ENCODE measurements around the gene GBA2.

Gene GBA2

GRCh38 chr9:35766997-35767396 is 18.0 kb upstream of the GBA2 start:
- no peak for DNase-seq (ENCODE audit: low read depth in 3 of 3)

GRCh38 chr9:35763803-35764202 is 14.8 kb upstream of the GBA2 start:
- no peak for DNase-seq (ENCODE audit: low read depth in 3 of 3)

- no peak for DNase-seq (ENCODE audit: low read depth in 3 of 3)
Observed at GRCh38 chr9:35763181-35763580, 14.2 kb upstream of the GBA2 start.

GRCh38 chr9:35760651-35761050 is 11.6 kb upstream of the GBA2 start:
- no peak for DNase-seq (ENCODE audit: low read depth in 3 of 3)

- no peak for DNase-seq (ENCODE audit: low read depth in 3 of 3)
Observed at GRCh38 chr9:35759795-35760194, 10.8 kb upstream of the GBA2 start.

GRCh38 chr9:35758475-35759050 is 9.5 kb upstream of the GBA2 start:
- no peak for DNase-seq (ENCODE audit: low read depth in 3 of 3)

GRCh38 chr9:35757892-35758275 is 8.9 kb upstream of the GBA2 start:
- DNase-seq (ENCODE audit: low read depth in 3 of 3), result no peak

- no peak for DNase-seq (ENCODE audit: low read depth in 3 of 3)
Observed at GRCh38 chr9:35757226-35757891, 8.3 kb upstream of the GBA2 start.

GRCh38 chr9:35756275-35757225 is 7.5 kb upstream of the GBA2 start:
- peak; percentile 62 to 69 (median 63) for DNase-seq (ENCODE audit: low read depth in 3 of 3)

GRCh38 chr9:35755071-35755470 is 6.0 kb upstream of the GBA2 start:
- no peak for DNase-seq (ENCODE audit: low read depth in 3 of 3)

GRCh38 chr9:35754264-35754663 is 5.2 kb upstream of the GBA2 start, which contains the start of gene MSMP:
Gene MSMP (minus strand): TSS chr9:35754276. CDS start chr9:35754129, 147 bp downstream.
- no peak for DNase-seq (ENCODE audit: low read depth in 3 of 3)

GRCh38 chr9:35753466-35753865 is 4.4 kb upstream of the GBA2 start:
- no peak for DNase-seq (ENCODE audit: low read depth in 3 of 3)

GRCh38 chr9:35750256-35750531 is 1.2 kb upstream of the GBA2 start:
- no peak for DNase-seq (ENCODE audit: low read depth in 3 of 3)

GRCh38 chr9:35749515-35750255 is 657 bp upstream of the GBA2 start:
- peak in 1 of 3 experiments; percentile 27 for DNase-seq (ENCODE audit: low read depth in 3 of 3)

- no peak for DNase-seq (ENCODE audit: low read depth in 3 of 3)
Observed at GRCh38 chr9:35748242-35748857, 678 bp downstream of the GBA2 start.

- no peak for DNase-seq (ENCODE audit: low read depth in 3 of 3)
Observed at GRCh38 chr9:35746583-35746982, 2.4 kb downstream of the GBA2 start.

GRCh38 chr9:35745569-35745968 is 3.5 kb downstream of the GBA2 start:
- DNase-seq (ENCODE audit: low read depth in 3 of 3), result no peak

GRCh38 chr9:35743880-35744518 is 5.0 kb downstream of the GBA2 start:
- DNase-seq (ENCODE audit: low read depth in 3 of 3), result no peak

- no peak for DNase-seq (ENCODE audit: low read depth in 3 of 3)
Observed at GRCh38 chr9:35743452-35743851, 5.6 kb downstream of the GBA2 start.

GRCh38 chr9:35741740-35742139 is 7.3 kb downstream of the GBA2 start:
- DNase-seq (ENCODE audit: low read depth in 3 of 3), result no peak

GRCh38 chr9:35740243-35740642 is 8.8 kb downstream of the GBA2 start:
- DNase-seq (ENCODE audit: low read depth in 3 of 3), result no peak

All from stimulated activated CD4-positive, alpha-beta T cell treated with anti-CD3 and anti-CD28 coated beads, TNF-alpha, amount 100 ng/mL, for 4 hours (primary cell).